H9 (cell line): ENCODE results near the gene DNAJB4. TPM values are rescaled to one million over a fixed set of nuclear protein-coding genes. Genes with fewer than 3 reads are reported as not detected.

Experiments
- DNase-seq: peaks from one replicate; pipeline ENCODE4 v3.0.0-alpha.2; 2017
- H2AFZ ChIP-seq: one replicate; pipeline ENCODE4 v1.6.1; 2013; ENCODE audit warnings: mild to moderate bottlenecking, low read length, control low read depth, moderate library complexity
- H2AK5ac ChIP-seq: 2 replicates; pipeline ENCODE4 v1.6.1; 2013; ENCODE audit warnings: low read length, control low read depth, mixed read lengths; ENCODE audit not compliant: insufficient read length
- H2BK120ac ChIP-seq: one replicate; pipeline ENCODE4 v1.6.1; 2013; ENCODE audit warnings: low read depth, mild to moderate bottlenecking, low read length, control low read depth, inconsistent platforms; ENCODE audit not compliant: poor library complexity, severe bottlenecking
- H2BK12ac ChIP-seq: 2 replicates; pipeline ENCODE4 v1.6.1; 2013; ENCODE audit warnings: low read length, control low read depth, mixed read lengths, low read depth; ENCODE audit not compliant: insufficient read length
- H2BK15ac ChIP-seq: 2 replicates; pipeline ENCODE4 v1.6.1; 2013; ENCODE audit warnings: low read depth, low read length, control low read depth
- H2BK20ac ChIP-seq: one replicate; pipeline ENCODE4 v1.6.1; 2013; ENCODE audit warnings: low read depth, mild to moderate bottlenecking, low read length, control low read depth, inconsistent platforms; ENCODE audit not compliant: poor library complexity, severe bottlenecking
- H2BK5ac ChIP-seq: 2 replicates; pipeline ENCODE4 v1.6.1; 2013; ENCODE audit warnings: low read length, control low read depth, mixed read lengths; ENCODE audit not compliant: insufficient read length
- H3K14ac ChIP-seq: 2 replicates; pipeline ENCODE4 v1.6.1; 2013; ENCODE audit warnings: low read length, control low read depth; ENCODE audit not compliant: insufficient read depth
- H3K18ac ChIP-seq: 2 replicates; pipeline ENCODE4 v1.6.1; 2013; ENCODE audit warnings: low read depth, mild to moderate bottlenecking, mixed read lengths, low read length, control low read depth; ENCODE audit not compliant: insufficient read length
- H3K23ac ChIP-seq: 2 replicates; pipeline ENCODE4 v1.6.1; 2013; ENCODE audit warnings: low read length, control low read depth, mixed read lengths, low read depth; ENCODE audit not compliant: insufficient read length
- H3K23me2 ChIP-seq: 2 replicates; pipeline ENCODE4 v1.6.1; 2013; ENCODE audit warnings: low read depth, mild to moderate bottlenecking, mixed read lengths, low read length, control low read depth; ENCODE audit not compliant: insufficient read length, poor library complexity, severe bottlenecking
- H3K27ac ChIP-seq: 2 replicates; pipeline ENCODE4 v1.5.1; 2013; ENCODE audit warnings: low read length, control low read depth, mixed read lengths, low read depth; ENCODE audit not compliant: insufficient read length
- H3K27me3 ChIP-seq: 2 replicates; pipeline ENCODE4 v1.6.1; 2013; ENCODE audit warnings: low read length, control low read depth, inconsistent platforms; ENCODE audit not compliant: insufficient read depth
- H3K4ac ChIP-seq: 2 replicates; pipeline ENCODE4 v1.6.1; 2013; ENCODE audit warnings: low read depth, mild to moderate bottlenecking, control low read depth, inconsistent platforms, low read length, moderate library complexity
- H3K4me1 ChIP-seq: 2 replicates; pipeline ENCODE4 v1.6.1; 2013; ENCODE audit warnings: low read length, control low read depth, inconsistent platforms; ENCODE audit not compliant: insufficient read depth
- H3K4me2 ChIP-seq: 2 replicates; pipeline ENCODE4 v1.6.1; 2013; ENCODE audit warnings: low read length, control low read depth, mixed read lengths; ENCODE audit not compliant: insufficient read length, insufficient read depth
- H3K56ac ChIP-seq: 2 replicates; pipeline ENCODE4 v1.6.1; 2013; ENCODE audit warnings: low read depth, mild to moderate bottlenecking, mixed read lengths, low read length, control low read depth; ENCODE audit not compliant: insufficient read length
- H3K79me1 ChIP-seq: 2 replicates; pipeline ENCODE4 v1.6.1; 2013; ENCODE audit warnings: low read depth, mild to moderate bottlenecking, moderate library complexity, low read length, control low read depth, inconsistent platforms; ENCODE audit not compliant: insufficient read depth, poor library complexity, severe bottlenecking
- H3K79me2 ChIP-seq: 2 replicates; pipeline ENCODE4 v1.6.1; 2013; ENCODE audit warnings: low read length, control low read depth, inconsistent platforms; ENCODE audit not compliant: insufficient read depth
- H3K9ac ChIP-seq: 2 replicates; pipeline ENCODE4 v1.6.1; 2013; ENCODE audit warnings: low read length, control low read depth, mixed read lengths; ENCODE audit not compliant: insufficient read length; ENCODE audit errors: extremely low read depth
- H3K9me3 ChIP-seq: one replicate; pipeline ENCODE4 v1.6.1; 2013; ENCODE audit warnings: low read depth, low read length, inconsistent platforms; ENCODE audit not compliant: control insufficient read depth
- H3T11ph ChIP-seq: one replicate; pipeline ENCODE4 v1.6.1; 2013; ENCODE audit warnings: mild to moderate bottlenecking, low read length, control low read depth, inconsistent platforms
- H4K20me1 ChIP-seq: one replicate; pipeline ENCODE4 v1.6.1; 2013; ENCODE audit not compliant: control insufficient read depth, insufficient read length, insufficient read depth
- H4K5ac ChIP-seq: 2 replicates; pipeline ENCODE4 v1.6.1; 2013; ENCODE audit warnings: low read depth, mild to moderate bottlenecking, mixed read lengths, low read length, control low read depth; ENCODE audit not compliant: insufficient read length
- H4K8ac ChIP-seq: replicated peaks from 2 replicates; pipeline ENCODE4 v1.6.1; 2013; ENCODE audit warnings: low read length, control low read depth, mixed read lengths, low read depth; ENCODE audit not compliant: insufficient read length
- H4K91ac ChIP-seq: 2 replicates; pipeline ENCODE4 v1.6.1; 2013; ENCODE audit warnings: low read depth, mild to moderate bottlenecking, moderate library complexity, mixed read lengths, low read length, control low read depth; ENCODE audit not compliant: insufficient read length
- H3K27ac Mint-ChIP-seq, 3 experiments: 2 replicates in 2 of 3; 3 replicates in 1 of 3; pipeline ENCODE4 v1.8.0; 2020 to 2021; ENCODE audit warnings: mixed read lengths in 3 of 3, mild to moderate bottlenecking in 1 of 3, moderate library complexity in 1 of 3
- H3K27me3 Mint-ChIP-seq: 2 replicates; pipeline ENCODE4 v1.8.0; 2021; ENCODE audit warnings: low read depth, mild to moderate bottlenecking, moderate library complexity, mixed read lengths
- H3K36me3 Mint-ChIP-seq, 3 experiments: 2 replicates in 2 of 3; 3 replicates in 1 of 3; pipeline ENCODE4 v1.8.0; 2020 to 2021; ENCODE audit warnings: low read depth in 3 of 3, mixed read lengths in 3 of 3; ENCODE audit not compliant: insufficient read depth in 1 of 3
- H3K4me1 Mint-ChIP-seq, 2 experiments: 2 replicates each; pipeline ENCODE4 v1.8.0; 2020; ENCODE audit warnings: mixed read lengths in 2 of 2
- H3K4me3 Mint-ChIP-seq, 2 experiments: 2 replicates in 1 of 2; 3 replicates in 1 of 2; pipeline ENCODE4 v1.8.0; 2020 to 2021; ENCODE audit warnings: mild to moderate bottlenecking in 2 of 2, mixed read lengths in 2 of 2, moderate library complexity in 1 of 2
- H3K9me3 Mint-ChIP-seq, 2 experiments: 2 replicates in 1 of 2; 3 replicates in 1 of 2; pipeline ENCODE4 v1.8.0; 2020; ENCODE audit warnings: mild to moderate bottlenecking in 2 of 2, mixed read lengths in 2 of 2, moderate library complexity in 1 of 2
- WGBS: extraction: QIAGEN DNeasy Blood & Tissue Kit; methylation state at CpG from one replicate; pipeline ENCODE4 v1.1.7; 2013; ENCODE audit warnings: missing lambda C conversion rate, low lambda C conversion rate, mixed read lengths; ENCODE audit not compliant: insufficient read length; ENCODE audit errors: extremely low coverage; 5-methylcytosine and 5-hydroxymethylcytosine counted together
- total RNA-seq: library from RNA; stranded (reverse); gene quantifications from 2 replicates; pipeline ENCODE4 v1.2.1, GENCODE V29; 2021
- TF ChIP-seq, protein P1 (sequence below): fragments of 200-600 bp; sonication (generic); conservative IDR thresholded peaks from 3 replicates; pipeline ENCODE4 v1.8.0; 2021; ENCODE audit warnings: antibody characterized with exemption, mild to moderate bottlenecking

The DNAJB4 gene
- total RNA-seq, 1 experiment from 2014 or later = 8.1 TPM

GRCh38 chr1:78040484-78041089 is 35.8 kb downstream of the DNAJB4 start:
- no peak overlapping the region for H3K4me2 ChIP-seq
- WGBS = no CpG with 5 or more reads among the region's 3 CpGs

More at GRCh38 chr1:78040484-78041089, 35.8 kb downstream of the DNAJB4 start:
- Mint-ChIP-seq H3K4me3 (no peak overlapping the region), H3K36me3 (no peaks in the 10 kb centered on the region), H3K27me3 (peaks cover 29% of the 10 kb centered on the region), H3K9me3 (no peaks in the 10 kb centered on the region), H3K27ac (no peak overlapping the region), H3K4me1 (peaks cover 10 to 12% of the 10 kb centered on the region in 2 experiments)
- Histone ChIP-seq H3K18ac (no peak overlapping the region), H2BK12ac (no peak overlapping the region), H3K9ac (no peak overlapping the region), H4K5ac (no peak overlapping the region), H2BK20ac (no peak overlapping the region), H4K20me1 (no peaks in the 10 kb centered on the region), H4K8ac (no peak overlapping the region), H2BK120ac (no peak overlapping the region), H3K27ac (no peak overlapping the region), H3K14ac (no peak overlapping the region), H3K9me3 (no peaks in the 10 kb centered on the region), H2AFZ (no peak overlapping the region), H3K56ac (no peak overlapping the region), H3K4ac (no peak overlapping the region), H2BK15ac (no peak overlapping the region), H2BK5ac (no peak overlapping the region), H3K4me1 (no peaks in the 10 kb centered on the region), H4K91ac (no peak overlapping the region), H3K79me1 (no peaks in the 10 kb centered on the region), H2AK5ac (no peak overlapping the region), H3K23me2 (no peaks in the 10 kb centered on the region), H3K79me2 (no peaks in the 10 kb centered on the region), H3T11ph (no peak overlapping the region), H3K27me3 (no peaks in the 10 kb centered on the region; the same call in 1 of the 2 replicates), H3K23ac (no peak overlapping the region)
- TF ChIP-seq, protein P1, sequence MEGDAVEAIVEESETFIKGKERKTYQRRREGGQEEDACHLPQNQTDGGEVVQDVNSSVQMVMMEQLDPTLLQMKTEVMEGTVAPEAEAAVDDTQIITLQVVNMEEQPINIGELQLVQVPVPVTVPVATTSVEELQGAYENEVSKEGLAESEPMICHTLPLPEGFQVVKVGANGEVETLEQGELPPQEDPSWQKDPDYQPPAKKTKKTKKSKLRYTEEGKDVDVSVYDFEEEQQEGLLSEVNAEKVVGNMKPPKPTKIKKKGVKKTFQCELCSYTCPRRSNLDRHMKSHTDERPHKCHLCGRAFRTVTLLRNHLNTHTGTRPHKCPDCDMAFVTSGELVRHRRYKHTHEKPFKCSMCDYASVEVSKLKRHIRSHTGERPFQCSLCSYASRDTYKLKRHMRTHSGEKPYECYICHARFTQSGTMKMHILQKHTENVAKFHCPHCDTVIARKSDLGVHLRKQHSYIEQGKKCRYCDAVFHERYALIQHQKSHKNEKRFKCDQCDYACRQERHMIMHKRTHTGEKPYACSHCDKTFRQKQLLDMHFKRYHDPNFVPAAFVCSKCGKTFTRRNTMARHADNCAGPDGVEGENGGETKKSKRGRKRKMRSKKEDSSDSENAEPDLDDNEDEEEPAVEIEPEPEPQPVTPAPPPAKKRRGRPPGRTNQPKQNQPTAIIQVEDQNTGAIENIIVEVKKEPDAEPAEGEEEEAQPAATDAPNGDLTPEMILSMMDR = no peak
- no peak for DNase-seq
